Measurements from ENCODE around the gene GREM1. TPM values are rescaled to one million over a fixed set of nuclear protein-coding genes. Genes with fewer than 3 reads are reported as not detected.

The GREM1 gene
- total RNA-seq, 2 experiments from 2014 or later: not detected

DNA sequence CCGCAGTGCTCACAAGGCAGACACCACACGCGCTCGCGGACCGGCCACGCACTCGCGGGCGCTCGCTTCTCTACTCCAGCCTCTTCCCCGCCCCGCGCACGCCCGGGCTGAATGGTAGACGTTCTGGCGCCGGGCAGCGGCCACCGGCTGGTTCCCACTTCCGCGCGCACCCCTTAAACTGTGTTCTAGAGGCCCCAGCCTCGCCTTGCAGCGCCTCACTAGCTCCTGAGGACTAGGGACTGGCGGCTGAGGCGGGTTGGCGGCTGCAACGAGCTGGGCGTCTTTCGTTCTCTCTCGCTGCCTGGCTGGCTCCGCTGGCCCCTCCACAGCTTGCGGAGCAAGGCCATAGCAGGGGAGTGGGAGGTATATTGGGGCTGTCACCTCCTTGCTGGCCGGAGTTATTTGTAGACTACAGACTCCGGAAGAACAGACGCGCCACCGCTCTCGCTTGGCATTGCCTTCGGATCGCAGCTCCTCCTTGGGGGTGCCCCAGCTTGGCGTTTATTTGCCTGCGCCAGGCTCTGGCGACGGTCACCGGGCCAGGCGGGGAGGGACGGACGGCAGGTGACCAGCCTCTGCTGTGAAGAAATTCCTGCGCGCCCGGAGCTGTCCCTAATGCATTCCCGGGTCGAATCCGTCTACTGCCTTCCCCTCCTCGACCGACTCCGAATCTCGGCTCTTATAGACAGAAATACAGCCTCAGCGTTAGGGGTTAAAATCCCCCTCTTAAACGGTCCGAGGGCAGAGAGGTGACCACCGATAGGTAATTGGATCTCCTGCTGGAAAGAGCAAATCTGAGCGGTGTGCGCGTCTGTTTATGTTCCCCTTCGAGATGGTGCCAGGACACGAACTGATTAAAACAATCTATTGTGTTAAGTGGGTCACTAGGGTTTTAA, 1.3 kb downstream of the GREM1 start:
- peak; percentile 17 for DNase-seq
- peaks cover 64% of the 10 kb centered on the region for H3K27me3 Mint-ChIP-seq
- POLR2A ChIA-PET: no interaction called here

DNA sequence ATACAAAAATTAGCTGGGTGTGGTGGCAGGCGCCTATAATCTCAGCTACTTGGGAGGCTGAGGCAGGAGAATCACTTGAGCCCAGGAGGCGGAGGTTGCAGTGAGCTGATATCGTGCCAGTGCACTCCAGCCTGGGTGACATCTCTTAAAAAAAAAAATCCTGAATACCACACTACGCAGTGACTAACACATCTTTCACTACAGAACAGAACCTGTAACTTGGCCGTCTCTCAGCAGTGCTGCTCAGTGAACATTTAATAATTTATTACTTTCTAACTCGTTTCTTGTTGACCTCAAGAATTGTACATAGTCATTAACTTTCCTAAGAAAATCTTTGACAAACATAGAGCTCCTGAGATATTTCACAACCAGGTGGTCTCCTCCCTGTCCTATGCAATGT, 3.8 kb downstream of the GREM1 start:
- intact Hi-C loops (cut with DNase I, micrococcal nuclease): no loop called here
- Mint-ChIP-seq H3K27me3 (peaks cover 72% of the 10 kb centered on the region), H3K4me3 (no peak overlapping the region), H3K4me1 (peaks cover 19% of the 10 kb centered on the region), H3K27ac (no peak overlapping the region), H3K36me3 (ENCODE audit: low read depth) (no peaks in the 10 kb centered on the region), H3K9me3 (ENCODE audit: low read depth) (no peaks in the 10 kb centered on the region)
- ATAC-seq (no peak), DNase-seq (no peak)
- POLR2A ChIA-PET: no interaction called here
- CTCF ChIA-PET: interaction anchor here (0.7 kb wide), 1 partner anchor 228 kb away, joined by 3 read pairs; no protein-coding TSS in a partner anchor

More for the DNA sequence above, 1.3 kb downstream of the GREM1 start:
- H3K36me3 Mint-ChIP-seq (ENCODE audit: low read depth): no peaks in the 10 kb centered on the region
- H3K9me3 Mint-ChIP-seq (ENCODE audit: low read depth): no peaks in the 10 kb centered on the region
- intact Hi-C loops (cut with DNase I, micrococcal nuclease): no loop called here
- no peak overlapping the region for H3K4me3 Mint-ChIP-seq
- no peak for ATAC-seq
- CTCF ChIA-PET: no interaction called here
- no peak overlapping the region for H3K27ac Mint-ChIP-seq
- peaks cover 20% of the 10 kb centered on the region for H3K4me1 Mint-ChIP-seq

DNA sequence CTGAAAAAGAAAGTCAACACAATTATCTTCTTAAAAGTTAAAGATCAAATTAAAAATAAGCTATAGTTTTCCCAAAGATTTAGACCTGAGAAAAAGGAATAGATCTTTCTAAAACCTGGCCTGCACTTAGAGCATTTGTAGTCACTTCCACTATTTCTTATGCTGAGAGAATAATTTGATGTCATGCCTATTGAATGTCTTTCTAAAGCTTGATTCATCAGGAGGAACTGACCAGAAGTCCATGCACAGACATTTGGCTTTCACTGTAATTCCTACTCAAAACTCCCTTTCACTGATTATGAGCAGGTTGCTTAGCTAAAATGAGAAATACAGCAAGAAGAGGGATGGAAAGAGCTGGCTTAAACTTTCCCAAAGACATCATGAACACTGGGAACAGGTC, 4.3 kb downstream of the GREM1 start:
- Mint-ChIP-seq H3K4me1 (peaks cover 13% of the 10 kb centered on the region), H3K4me3 (no peak overlapping the region), H3K27ac (no peak overlapping the region), H3K36me3 (ENCODE audit: low read depth) (no peaks in the 10 kb centered on the region), H3K9me3 (ENCODE audit: low read depth) (no peaks in the 10 kb centered on the region), H3K27me3 (peaks cover 70% of the 10 kb centered on the region)
- no peak for DNase-seq
- ATAC-seq: no peak
- intact Hi-C loops (cut with DNase I, micrococcal nuclease): no loop called here
- POLR2A ChIA-PET: no interaction called here
- CTCF ChIA-PET: no interaction called here

DNA sequence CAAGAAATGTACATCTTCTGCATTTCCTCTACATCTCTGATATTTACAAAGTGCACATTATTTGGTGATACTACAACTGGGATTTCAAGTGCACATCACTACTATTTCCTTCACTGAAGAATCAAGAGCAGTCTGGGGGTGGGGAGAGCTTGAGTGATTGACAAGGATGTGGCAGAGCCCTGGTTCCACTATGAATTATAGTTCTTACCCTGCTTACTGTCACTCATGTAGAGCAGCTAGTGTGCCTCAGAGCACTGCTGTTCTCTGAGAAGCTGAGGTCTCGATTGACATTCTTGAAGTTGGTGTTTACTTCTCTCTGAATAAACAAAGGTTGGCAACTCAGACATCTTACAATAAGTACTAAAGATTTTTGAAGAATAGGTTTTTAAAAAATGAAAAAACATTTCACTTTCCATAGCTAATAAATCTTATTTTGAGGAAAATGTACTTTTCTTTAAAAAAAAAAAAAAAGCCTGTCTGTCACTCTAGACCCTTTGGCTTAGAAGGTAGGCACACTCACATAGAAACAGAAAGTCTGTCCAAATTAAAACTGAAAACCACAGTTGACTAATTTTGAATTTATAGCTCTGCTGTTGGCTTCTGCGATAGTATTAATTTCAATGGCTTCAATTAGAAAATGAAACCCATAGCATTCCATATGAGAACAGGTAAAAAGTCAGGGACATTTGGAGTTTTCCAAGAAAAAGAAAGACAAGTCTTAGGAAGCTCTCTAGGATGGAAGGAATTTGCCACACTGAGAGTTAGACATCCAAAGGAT, 5.6 kb downstream of the GREM1 start:
- H3K4me3 Mint-ChIP-seq: no peak overlapping the region
- POLR2A ChIA-PET: interaction anchor here (0.7 kb wide), 1 partner anchor 53 kb away, joined by 9 read pairs; no protein-coding TSS in a partner anchor
- no peaks in the 10 kb centered on the region for H3K9me3 Mint-ChIP-seq (ENCODE audit: low read depth)
- H3K27me3 Mint-ChIP-seq: peaks cover 66% of the 10 kb centered on the region
- DNase-seq (peak; percentile 38), ATAC-seq (peak; percentile 94)
- intact Hi-C loops (cut with DNase I, micrococcal nuclease): no loop called here
- CTCF ChIA-PET: no interaction called here
- peaks cover 13% of the 10 kb centered on the region for H3K4me1 Mint-ChIP-seq
- no peaks in the 10 kb centered on the region for H3K36me3 Mint-ChIP-seq (ENCODE audit: low read depth)
- no peak overlapping the region for H3K27ac Mint-ChIP-seq

DNA sequence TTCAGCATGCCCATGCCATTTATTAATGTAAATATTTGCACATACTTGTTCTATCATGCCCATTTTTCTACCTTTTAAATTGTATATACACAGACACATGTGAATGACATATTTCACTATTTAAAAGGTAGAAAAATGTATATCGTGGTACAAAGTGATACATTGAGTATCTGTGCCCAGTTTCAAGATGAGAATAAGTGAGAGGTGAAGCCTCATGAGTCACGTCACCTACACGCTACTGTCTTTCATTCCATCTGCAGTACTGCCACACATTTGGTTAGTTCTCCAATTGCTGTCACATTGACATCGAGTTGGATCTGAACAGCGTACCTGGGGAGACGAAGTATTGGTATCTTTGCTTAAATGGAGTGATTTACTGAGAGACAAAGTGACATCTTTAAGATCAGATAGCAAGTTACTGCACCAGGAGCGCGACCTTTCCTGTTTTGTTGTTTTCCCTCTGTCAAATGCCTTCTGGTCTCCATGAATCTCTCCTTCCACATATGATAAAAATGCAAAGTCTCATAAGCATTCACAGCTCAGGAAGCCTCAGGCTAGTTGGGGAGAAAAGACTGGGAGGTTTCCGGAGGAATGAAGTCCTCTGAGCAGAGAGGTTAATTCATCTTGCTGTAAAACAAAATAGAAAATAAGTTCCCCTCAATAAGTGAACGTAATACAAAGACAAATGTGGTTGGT, 12.0 kb downstream of the GREM1 start:
- POLR2A ChIA-PET: no interaction called here
- Mint-ChIP-seq H3K9me3 (ENCODE audit: low read depth) (no peaks in the 10 kb centered on the region), H3K4me1 (peaks cover 11% of the 10 kb centered on the region), H3K4me3 (no peak overlapping the region), H3K36me3 (ENCODE audit: low read depth) (no peaks in the 10 kb centered on the region), H3K27me3 (peaks cover 60% of the 10 kb centered on the region), H3K27ac (no peak overlapping the region)
- CTCF ChIA-PET: no interaction called here
- peak; percentile 81 for ATAC-seq
- intact Hi-C loops (cut with DNase I, micrococcal nuclease): no loop called here
- peak; percentile 10 for DNase-seq

DNA sequence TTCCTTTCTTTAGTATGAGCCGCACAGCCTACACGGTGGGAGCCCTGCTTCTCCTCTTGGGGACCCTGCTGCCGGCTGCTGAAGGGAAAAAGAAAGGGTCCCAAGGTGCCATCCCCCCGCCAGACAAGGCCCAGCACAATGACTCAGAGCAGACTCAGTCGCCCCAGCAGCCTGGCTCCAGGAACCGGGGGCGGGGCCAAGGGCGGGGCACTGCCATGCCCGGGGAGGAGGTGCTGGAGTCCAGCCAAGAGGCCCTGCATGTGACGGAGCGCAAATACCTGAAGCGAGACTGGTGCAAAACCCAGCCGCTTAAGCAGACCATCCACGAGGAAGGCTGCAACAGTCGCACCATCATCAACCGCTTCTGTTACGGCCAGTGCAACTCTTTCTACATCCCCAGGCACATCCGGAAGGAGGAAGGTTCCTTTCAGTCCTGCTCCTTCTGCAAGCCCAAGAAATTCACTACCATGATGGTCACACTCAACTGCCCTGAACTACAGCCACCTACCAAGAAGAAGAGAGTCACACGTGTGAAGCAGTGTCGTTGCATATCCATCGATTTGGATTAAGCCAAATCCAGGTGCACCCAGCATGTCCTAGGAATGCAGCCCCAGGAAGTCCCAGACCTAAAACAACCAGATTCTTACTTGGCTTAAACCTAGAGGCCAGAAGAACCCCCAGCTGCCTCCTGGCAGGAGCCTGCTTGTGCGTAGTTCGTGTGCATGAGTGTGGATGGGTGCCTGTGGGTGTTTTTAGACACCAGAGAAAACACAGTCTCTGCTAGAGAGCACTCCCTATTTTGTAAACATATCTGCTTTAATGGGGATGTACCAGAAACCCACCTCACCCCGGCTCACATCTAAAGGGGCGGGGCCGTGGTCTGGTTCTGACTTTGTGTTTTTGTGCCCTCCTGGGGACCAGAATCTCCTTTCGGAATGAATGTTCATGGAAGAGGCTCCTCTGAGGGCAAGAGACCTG, 13.2 kb downstream of the GREM1 start:
- no peak overlapping the region for H3K4me3 Mint-ChIP-seq
- peaks cover 55% of the 10 kb centered on the region for H3K27me3 Mint-ChIP-seq
- intact Hi-C loops (cut with DNase I, micrococcal nuclease): no loop called here
- CTCF ChIA-PET: no interaction called here
- POLR2A ChIA-PET: no interaction called here
- ATAC-seq: peak; percentile 55
- no peaks in the 10 kb centered on the region for H3K9me3 Mint-ChIP-seq (ENCODE audit: low read depth)
- H3K4me1 Mint-ChIP-seq: peaks cover 11% of the 10 kb centered on the region
- H3K36me3 Mint-ChIP-seq (ENCODE audit: low read depth): no peaks in the 10 kb centered on the region
- H3K27ac Mint-ChIP-seq: no peak overlapping the region
- DNase-seq: peak; percentile 59

DNA sequence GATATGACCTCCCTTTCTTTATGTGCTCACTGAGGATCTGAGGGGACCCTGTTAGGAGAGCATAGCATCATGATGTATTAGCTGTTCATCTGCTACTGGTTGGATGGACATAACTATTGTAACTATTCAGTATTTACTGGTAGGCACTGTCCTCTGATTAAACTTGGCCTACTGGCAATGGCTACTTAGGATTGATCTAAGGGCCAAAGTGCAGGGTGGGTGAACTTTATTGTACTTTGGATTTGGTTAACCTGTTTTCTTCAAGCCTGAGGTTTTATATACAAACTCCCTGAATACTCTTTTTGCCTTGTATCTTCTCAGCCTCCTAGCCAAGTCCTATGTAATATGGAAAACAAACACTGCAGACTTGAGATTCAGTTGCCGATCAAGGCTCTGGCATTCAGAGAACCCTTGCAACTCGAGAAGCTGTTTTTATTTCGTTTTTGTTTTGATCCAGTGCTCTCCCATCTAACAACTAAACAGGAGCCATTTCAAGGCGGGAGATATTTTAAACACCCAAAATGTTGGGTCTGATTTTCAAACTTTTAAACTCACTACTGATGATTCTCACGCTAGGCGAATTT, 14.9 kb downstream of the GREM1 start:
- Mint-ChIP-seq H3K4me1 (peaks cover 11% of the 10 kb centered on the region), H3K4me3 (no peak overlapping the region), H3K9me3 (ENCODE audit: low read depth) (no peaks in the 10 kb centered on the region), H3K36me3 (ENCODE audit: low read depth) (no peaks in the 10 kb centered on the region), H3K27me3 (peaks cover 53% of the 10 kb centered on the region), H3K27ac (no peak overlapping the region)
- ChIA-PET CTCF (no interaction called here), POLR2A (no interaction called here)
- intact Hi-C loops (cut with DNase I, micrococcal nuclease): no loop called here
- ATAC-seq (no peak), DNase-seq (no peak)

DNA sequence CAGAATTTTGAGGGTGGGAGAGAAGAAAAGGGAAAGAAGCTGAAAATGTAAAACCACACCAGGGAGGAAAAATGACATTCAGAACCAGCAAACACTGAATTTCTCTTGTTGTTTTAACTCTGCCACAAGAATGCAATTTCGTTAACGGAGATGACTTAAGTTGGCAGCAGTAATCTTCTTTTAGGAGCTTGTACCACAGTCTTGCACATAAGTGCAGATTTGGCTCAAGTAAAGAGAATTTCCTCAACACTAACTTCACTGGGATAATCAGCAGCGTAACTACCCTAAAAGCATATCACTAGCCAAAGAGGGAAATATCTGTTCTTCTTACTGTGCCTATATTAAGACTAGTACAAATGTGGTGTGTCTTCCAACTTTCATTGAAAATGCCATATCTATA, 15.5 kb downstream of the GREM1 start:
- DNase-seq (no peak), ATAC-seq (no peak)
- CTCF ChIA-PET: no interaction called here
- Mint-ChIP-seq H3K4me3 (no peak overlapping the region), H3K9me3 (ENCODE audit: low read depth) (no peaks in the 10 kb centered on the region), H3K36me3 (ENCODE audit: low read depth) (no peaks in the 10 kb centered on the region), H3K27me3 (peaks cover 53% of the 10 kb centered on the region), H3K4me1 (peaks cover 11% of the 10 kb centered on the region), H3K27ac (no peak overlapping the region)
- POLR2A ChIA-PET: no interaction called here
- intact Hi-C loops (cut with DNase I, micrococcal nuclease): no loop called here

DNA sequence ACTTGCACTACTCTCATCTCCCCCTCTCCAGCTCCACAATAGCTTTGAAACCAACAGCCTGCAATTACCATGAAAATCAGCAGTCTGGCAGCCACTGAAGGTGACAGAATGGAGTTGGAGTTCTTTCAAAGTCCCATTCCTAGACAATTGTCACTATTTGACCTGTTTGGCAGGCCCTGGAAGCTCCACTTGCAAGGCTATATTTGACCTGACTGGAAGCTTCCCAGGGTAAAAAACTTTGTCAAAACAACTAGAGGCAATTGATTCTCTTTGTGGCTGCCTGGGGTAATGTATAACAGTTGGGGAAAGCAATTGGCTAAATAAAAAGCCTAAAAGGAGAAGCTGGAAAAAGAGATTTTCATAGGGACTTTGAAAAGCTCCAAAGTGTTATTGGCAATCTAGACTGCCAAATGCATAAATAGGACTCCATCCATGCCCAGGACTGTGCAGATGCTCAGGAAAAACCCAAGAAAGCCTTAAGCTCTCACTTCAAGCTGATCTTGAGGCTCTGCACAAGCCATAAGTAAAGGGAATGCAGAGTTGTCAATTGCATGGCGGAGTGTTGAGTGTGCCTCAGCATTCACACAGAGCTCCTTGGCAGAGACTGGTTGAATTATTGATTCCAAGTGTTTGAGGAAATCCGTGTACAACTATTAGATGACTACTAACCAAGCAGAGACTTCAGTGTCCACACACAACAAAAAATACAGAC, 18.3 kb downstream of the GREM1 start:
- intact Hi-C loops (cut with DNase I, micrococcal nuclease): no loop called here
- ChIA-PET POLR2A (no interaction called here), CTCF (no interaction called here)
- peaks cover 40% of the 10 kb centered on the region for H3K27me3 Mint-ChIP-seq
- no peaks in the 10 kb centered on the region for H3K4me1 Mint-ChIP-seq
- H3K27ac Mint-ChIP-seq: no peak overlapping the region
- no peaks in the 10 kb centered on the region for H3K36me3 Mint-ChIP-seq (ENCODE audit: low read depth)
- ATAC-seq: no peak
- no peak for DNase-seq
- peaks cover 3% of the 10 kb centered on the region for H3K9me3 Mint-ChIP-seq (ENCODE audit: low read depth)
- H3K4me3 Mint-ChIP-seq: no peak overlapping the region

DNA sequence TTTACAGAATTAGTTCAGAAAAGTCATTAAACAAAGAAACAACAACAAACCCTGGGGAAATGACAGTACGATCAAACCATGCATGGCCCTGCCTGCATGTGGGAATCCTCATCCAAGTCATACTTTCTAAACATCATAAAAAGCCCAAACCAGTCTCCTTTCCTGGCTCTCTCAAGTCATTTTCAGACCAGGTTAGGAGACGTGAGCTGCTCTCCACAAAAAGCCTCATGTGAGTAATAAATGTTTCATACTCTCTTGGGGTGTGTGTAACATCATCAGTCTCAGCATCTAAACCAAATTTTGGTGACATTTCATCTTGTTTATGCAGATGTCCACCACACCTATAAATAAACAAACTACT, 18.9 kb downstream of the GREM1 start:
- H3K4me3 Mint-ChIP-seq: no peak overlapping the region
- no peak overlapping the region for H3K27ac Mint-ChIP-seq
- POLR2A ChIA-PET: no interaction called here
- H3K27me3 Mint-ChIP-seq: peaks cover 36% of the 10 kb centered on the region
- DNase-seq (no peak), ATAC-seq (no peak)
- CTCF ChIA-PET: no interaction called here
- no peaks in the 10 kb centered on the region for H3K4me1 Mint-ChIP-seq
- peaks cover 3% of the 10 kb centered on the region for H3K9me3 Mint-ChIP-seq (ENCODE audit: low read depth)
- H3K36me3 Mint-ChIP-seq (ENCODE audit: low read depth): no peaks in the 10 kb centered on the region
- intact Hi-C loops (cut with DNase I, micrococcal nuclease): no loop called here
